DMS114 treated with DMSO at 0.1 percent for 48 hours (cell line): ENCODE results near the gene STOX2.
"Not testable (repeated sequence)": the region's sequence is repeated elsewhere in the genome, so short reads cannot be mapped to it uniquely, and the experiment has no call there.

Experiments used
- DNase-seq: peaks from one replicate; lab custom pipeline; 2025; ENCODE audit not compliant: unreplicated experiment; lab: John Stamatoyannopoulos, UW

Gene STOX2

GRCh38 chr4:184019667-184020623 is 114.8 kb downstream of the STOX2 start:
- no peak for DNase-seq

- no peak for DNase-seq
Measured at GRCh38 chr4:184021389-184021788, 116.3 kb downstream of the STOX2 start.

- DNase-seq, result no peak
Measured at GRCh38 chr4:184022679-184023383, 117.7 kb downstream of the STOX2 start.

GRCh38 chr4:184024637-184025036 is 119.5 kb downstream of the STOX2 start:
- DNase-seq, result no peak

- no peak for DNase-seq
Measured at GRCh38 chr4:184028561-184029374, 123.7 kb downstream of the STOX2 start.

- DNase-seq, result no peak
Measured at GRCh38 chr4:184030036-184030435, 124.9 kb downstream of the STOX2 start.

GRCh38 chr4:184030764-184031163 is 125.7 kb downstream of the STOX2 start:
- DNase-seq, result no peak

- no peak for DNase-seq
Measured at GRCh38 chr4:184032091-184032490, 127.0 kb downstream of the STOX2 start.

GRCh38 chr4:184039963-184040383 is 134.9 kb downstream of the STOX2 start:
- no peak for DNase-seq

GRCh38 chr4:184041156-184041555 is 136.0 kb downstream of the STOX2 start:
- no peak for DNase-seq

GRCh38 chr4:184046148-184046547 is 141.0 kb downstream of the STOX2 start:
- no peak for DNase-seq

- not testable (repeated sequence) for DNase-seq
Measured at GRCh38 chr4:184051262-184051661, 146.2 kb downstream of the STOX2 start.

- DNase-seq, result no peak
Measured at GRCh38 chr4:184052616-184053015, 147.5 kb downstream of the STOX2 start.

GRCh38 chr4:184053434-184053833 is 148.3 kb downstream of the STOX2 start:
- no peak for DNase-seq

GRCh38 chr4:184056877-184057276 is 151.8 kb downstream of the STOX2 start:
- DNase-seq, result no peak

- DNase-seq, result no peak
Measured at GRCh38 chr4:184058026-184058425, 152.9 kb downstream of the STOX2 start.

GRCh38 chr4:184059099-184059498 is 154.0 kb downstream of the STOX2 start:
- DNase-seq, result no peak

GRCh38 chr4:184061582-184061981 is 156.5 kb downstream of the STOX2 start:
- DNase-seq, result no peak

GRCh38 chr4:184062769-184063168 is 157.7 kb downstream of the STOX2 start:
- no peak for DNase-seq

- no peak for DNase-seq
Measured at GRCh38 chr4:184064877-184065276, 159.8 kb downstream of the STOX2 start.

GRCh38 chr4:184066584-184067300 is 161.6 kb downstream of the STOX2 start:
- DNase-seq, result no peak
